HEK293 (cell line): ENCODE measurements around the gene DLGAP4.

Experiments
- CTCF ChIA-PET: fragments of 350-600 bp; formaldehyde crosslinking; extraction: SDS; loops from one replicate; lab custom pipeline; 2021; ENCODE audit warnings: antibody characterized with exemption; lab: Yijun Ruan, JAX
- POLR2A ChIA-PET: fragments of 300-600 bp; formaldehyde crosslinking; extraction: SDS; loops from one replicate; lab custom pipeline; 2020; ENCODE audit warnings: antibody characterized with exemption, inconsistent platforms; lab: Yijun Ruan, JAX
- H3K27ac ChIP-seq: fragments of 200-500 bp; sonication (Bioruptor generic); 2 replicates; pipeline ENCODE4 v1.5.1; 2014; ENCODE audit warnings: low read depth, low read length, control low read depth, inconsistent platforms; ENCODE audit errors: extremely low read depth
- H3K36me3 ChIP-seq, 2 experiments: fragments of 200-500 bp in 1 of 2; sonication (Bioruptor generic) in 1 of 2; 1 replicate in 1 of 2; 2 replicates in 1 of 2; pipeline ENCODE4 v1.5.1; 2014 to 2017; ENCODE audit warnings: inconsistent platforms in 2 of 2, low read length in 2 of 2; ENCODE audit not compliant: control insufficient read depth in 2 of 2, insufficient read depth in 1 of 2
- H3K4me1 ChIP-seq: fragments of 200-500 bp; sonication (Bioruptor generic); 2 replicates; pipeline ENCODE4 v1.5.1; 2014; ENCODE audit warnings: mild to moderate bottlenecking, low read length, inconsistent platforms; ENCODE audit not compliant: control insufficient read depth, insufficient read depth
- H3K4me3 ChIP-seq: 2 replicates; pipeline ENCODE4 v1.5.1; 2011; ENCODE audit warnings: low read depth, mild to moderate bottlenecking, control low read depth, low read length, moderate library complexity
- H3K9me3 ChIP-seq: fragments of 200-500 bp; sonication (Bioruptor generic); 2 replicates; pipeline ENCODE4 v1.5.1; 2014; ENCODE audit warnings: low read depth, low read length, inconsistent platforms; ENCODE audit not compliant: control insufficient read depth, insufficient read depth
- BCL11A ChIP-seq: fragments of 450-650 bp; formaldehyde crosslinking; IDR thresholded peaks from 2 replicates; pipeline ENCODE4 v1.5.1; 2016; ENCODE audit warnings: low read depth, missing biosample characterization, missing genetic modification characterization
- FEZF1 ChIP-seq: fragments of 450-650 bp; formaldehyde crosslinking; IDR thresholded peaks from 2 replicates; pipeline ENCODE4 v1.5.1; 2016; ENCODE audit warnings: missing biosample characterization, missing genetic modification characterization
- GLIS1 ChIP-seq: fragments of 450-650 bp; formaldehyde crosslinking; IDR thresholded peaks from 2 replicates; pipeline ENCODE4 v1.5.1; 2016; ENCODE audit warnings: missing biosample characterization, missing genetic modification characterization
- SCRT2 ChIP-seq: fragments of 450-650 bp; formaldehyde crosslinking; IDR thresholded peaks from 2 replicates; pipeline ENCODE4 v1.5.1; 2016; ENCODE audit warnings: missing biosample characterization, missing genetic modification characterization
- ZEB2 ChIP-seq: fragments of 450-650 bp; formaldehyde crosslinking; IDR thresholded peaks from 2 replicates; pipeline ENCODE4 v1.5.1; 2016; ENCODE audit warnings: missing biosample characterization, missing genetic modification characterization
- ZNF146 ChIP-seq: fragments of 450-650 bp; formaldehyde crosslinking; IDR thresholded peaks from 2 replicates; pipeline ENCODE4 v1.5.1; 2016; ENCODE audit warnings: missing biosample characterization, missing genetic modification characterization
- ZNF155 ChIP-seq: fragments of 450-650 bp; formaldehyde crosslinking; IDR thresholded peaks from 2 replicates; pipeline ENCODE4 v1.5.1; 2016; ENCODE audit warnings: missing biosample characterization, missing genetic modification characterization
- ZNF174 ChIP-seq: fragments of 450-650 bp; formaldehyde crosslinking; IDR thresholded peaks from 2 replicates; pipeline ENCODE4 v1.5.0; 2017; ENCODE audit warnings: missing biosample characterization, mild to moderate bottlenecking, missing genetic modification characterization
- ZNF2 ChIP-seq: fragments of 450-650 bp; formaldehyde crosslinking; IDR thresholded peaks from 2 replicates; pipeline ENCODE4 v1.5.1; 2016; ENCODE audit warnings: missing biosample characterization, missing genetic modification characterization
- TF ChIP-seq, protein P1 (sequence below): fragments of 450-650 bp; formaldehyde crosslinking; optimal IDR thresholded peaks from 2 replicates; pipeline ENCODE3; 2016; ENCODE audit warnings: missing biosample characterization, mild to moderate bottlenecking, missing genetic modification characterization
- TF ChIP-seq, protein P2 (sequence below): fragments of 450-650 bp; formaldehyde crosslinking; IDR thresholded peaks from 2 replicates; pipeline ENCODE4 v1.5.1; 2016; ENCODE audit warnings: missing biosample characterization, missing genetic modification characterization
- TF ChIP-seq, protein P3 (sequence below): fragments of 450-650 bp; formaldehyde crosslinking; IDR thresholded peaks from 2 replicates; pipeline ENCODE4 v1.5.1; 2017; ENCODE audit warnings: missing biosample characterization, missing genetic modification characterization
- TF ChIP-seq, protein P4 (sequence below): IDR thresholded peaks from 2 replicates; pipeline ENCODE4 v1.6.1; 2011; ENCODE audit warnings: mild to moderate bottlenecking, low read depth, low read length, borderline replicate concordance
- TF ChIP-seq, protein P5 (sequence below): fragments of 450-650 bp; IDR thresholded peaks from 2 replicates; pipeline ENCODE4 v1.5.1; 2018; ENCODE audit warnings: missing biosample characterization, mild to moderate bottlenecking, missing genetic modification characterization

Gene DLGAP4

DNA sequence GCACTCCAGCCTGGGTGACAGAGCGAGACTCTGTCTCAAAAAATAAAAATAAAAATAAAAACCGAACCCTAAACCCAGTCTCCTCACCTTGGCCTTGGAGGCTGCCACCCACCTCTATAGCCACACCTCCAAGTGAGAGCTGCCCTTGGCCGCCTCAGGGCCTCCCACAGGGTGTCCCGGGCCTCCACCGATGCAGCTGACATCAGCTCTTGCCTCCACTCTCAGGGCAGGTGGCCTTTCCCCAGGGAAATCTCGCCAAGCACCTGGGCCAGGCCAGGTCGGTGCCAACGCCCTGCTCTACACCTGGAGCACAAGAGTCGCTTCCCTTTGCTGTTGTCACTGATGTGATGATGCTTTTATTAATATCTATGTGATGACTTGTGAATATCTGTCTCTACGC, 226.2 kb downstream of the DLGAP4 start:
- peak; percentile 63 for TF ChIP-seq GLIS1 (tag by site-specific recombination)
- TF ChIP-seq, protein P1, sequence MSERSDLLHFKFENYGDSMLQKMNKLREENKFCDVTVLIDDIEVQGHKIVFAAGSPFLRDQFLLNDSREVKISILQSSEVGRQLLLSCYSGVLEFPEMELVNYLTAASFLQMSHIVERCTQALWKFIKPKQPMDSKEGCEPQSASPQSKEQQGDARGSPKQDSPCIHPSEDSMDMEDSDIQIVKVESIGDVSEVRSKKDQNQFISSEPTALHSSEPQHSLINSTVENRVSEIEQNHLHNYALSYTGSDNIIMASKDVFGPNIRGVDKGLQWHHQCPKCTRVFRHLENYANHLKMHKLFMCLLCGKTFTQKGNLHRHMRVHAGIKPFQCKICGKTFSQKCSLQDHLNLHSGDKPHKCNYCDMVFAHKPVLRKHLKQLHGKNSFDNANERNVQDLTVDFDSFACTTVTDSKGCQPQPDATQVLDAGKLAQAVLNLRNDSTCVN (tag by site-specific recombination) = no peak
- Histone ChIP-seq H3K4me3 (no peak overlapping the region), H3K9me3 (no peaks in the 10 kb centered on the region), H3K27ac (no peak overlapping the region), H3K36me3 (peaks cover 0 to 9% of the 10 kb centered on the region in 2 experiments; a peak in 1 of 3 replicates), H3K4me1 (no peaks in the 10 kb centered on the region)
- POLR2A ChIA-PET = no interaction called here
- CTCF ChIA-PET = interaction anchor here (0.5 kb wide), 1 partner anchor 113 kb away, joined by 3 read pairs; no protein-coding TSS in a partner anchor

DNA sequence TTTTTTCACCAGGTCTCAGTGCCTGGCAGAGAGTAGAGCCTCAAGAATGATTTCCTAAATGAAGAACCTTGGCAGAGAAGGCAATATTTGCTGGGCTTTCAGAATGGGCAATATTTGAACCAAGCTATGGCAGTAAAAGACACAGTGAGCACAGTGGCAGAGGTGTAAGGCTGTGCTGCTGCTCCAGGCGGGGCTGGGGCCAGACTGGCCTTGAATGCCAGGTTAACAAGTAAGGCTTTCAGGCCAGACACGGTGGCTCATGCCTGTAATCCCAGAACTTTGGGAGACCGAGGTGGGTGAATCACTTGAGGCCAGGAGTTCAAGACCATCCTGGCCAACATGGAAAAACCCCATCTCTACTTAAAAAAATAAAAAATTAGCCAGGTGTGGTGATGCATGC, 226.7 kb downstream of the DLGAP4 start:
- H3K4me3 ChIP-seq = no peak overlapping the region
- no peak overlapping the region for H3K27ac ChIP-seq
- no peak for TF ChIP-seq ZEB2 (tag by site-specific recombination)
- no peak for TF ChIP-seq FEZF1 (tag by site-specific recombination)
- TF ChIP-seq, protein P2, sequence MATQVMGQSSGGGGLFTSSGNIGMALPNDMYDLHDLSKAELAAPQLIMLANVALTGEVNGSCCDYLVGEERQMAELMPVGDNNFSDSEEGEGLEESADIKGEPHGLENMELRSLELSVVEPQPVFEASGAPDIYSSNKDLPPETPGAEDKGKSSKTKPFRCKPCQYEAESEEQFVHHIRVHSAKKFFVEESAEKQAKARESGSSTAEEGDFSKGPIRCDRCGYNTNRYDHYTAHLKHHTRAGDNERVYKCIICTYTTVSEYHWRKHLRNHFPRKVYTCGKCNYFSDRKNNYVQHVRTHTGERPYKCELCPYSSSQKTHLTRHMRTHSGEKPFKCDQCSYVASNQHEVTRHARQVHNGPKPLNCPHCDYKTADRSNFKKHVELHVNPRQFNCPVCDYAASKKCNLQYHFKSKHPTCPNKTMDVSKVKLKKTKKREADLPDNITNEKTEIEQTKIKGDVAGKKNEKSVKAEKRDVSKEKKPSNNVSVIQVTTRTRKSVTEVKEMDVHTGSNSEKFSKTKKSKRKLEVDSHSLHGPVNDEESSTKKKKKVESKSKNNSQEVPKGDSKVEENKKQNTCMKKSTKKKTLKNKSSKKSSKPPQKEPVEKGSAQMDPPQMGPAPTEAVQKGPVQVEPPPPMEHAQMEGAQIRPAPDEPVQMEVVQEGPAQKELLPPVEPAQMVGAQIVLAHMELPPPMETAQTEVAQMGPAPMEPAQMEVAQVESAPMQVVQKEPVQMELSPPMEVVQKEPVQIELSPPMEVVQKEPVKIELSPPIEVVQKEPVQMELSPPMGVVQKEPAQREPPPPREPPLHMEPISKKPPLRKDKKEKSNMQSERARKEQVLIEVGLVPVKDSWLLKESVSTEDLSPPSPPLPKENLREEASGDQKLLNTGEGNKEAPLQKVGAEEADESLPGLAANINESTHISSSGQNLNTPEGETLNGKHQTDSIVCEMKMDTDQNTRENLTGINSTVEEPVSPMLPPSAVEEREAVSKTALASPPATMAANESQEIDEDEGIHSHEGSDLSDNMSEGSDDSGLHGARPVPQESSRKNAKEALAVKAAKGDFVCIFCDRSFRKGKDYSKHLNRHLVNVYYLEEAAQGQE (tag by site-specific recombination) = no peak
- peaks cover 0 to 6% of the 10 kb centered on the region in 2 experiments; a peak in 1 of 3 replicates for H3K36me3 ChIP-seq
- no peaks in the 10 kb centered on the region for H3K4me1 ChIP-seq
- CTCF ChIA-PET = interaction anchor here (0.5 kb wide), 1 partner anchor 112 kb away, joined by 3 read pairs; no protein-coding TSS in a partner anchor
- POLR2A ChIA-PET = no interaction called here
- H3K9me3 ChIP-seq = no peaks in the 10 kb centered on the region

DNA sequence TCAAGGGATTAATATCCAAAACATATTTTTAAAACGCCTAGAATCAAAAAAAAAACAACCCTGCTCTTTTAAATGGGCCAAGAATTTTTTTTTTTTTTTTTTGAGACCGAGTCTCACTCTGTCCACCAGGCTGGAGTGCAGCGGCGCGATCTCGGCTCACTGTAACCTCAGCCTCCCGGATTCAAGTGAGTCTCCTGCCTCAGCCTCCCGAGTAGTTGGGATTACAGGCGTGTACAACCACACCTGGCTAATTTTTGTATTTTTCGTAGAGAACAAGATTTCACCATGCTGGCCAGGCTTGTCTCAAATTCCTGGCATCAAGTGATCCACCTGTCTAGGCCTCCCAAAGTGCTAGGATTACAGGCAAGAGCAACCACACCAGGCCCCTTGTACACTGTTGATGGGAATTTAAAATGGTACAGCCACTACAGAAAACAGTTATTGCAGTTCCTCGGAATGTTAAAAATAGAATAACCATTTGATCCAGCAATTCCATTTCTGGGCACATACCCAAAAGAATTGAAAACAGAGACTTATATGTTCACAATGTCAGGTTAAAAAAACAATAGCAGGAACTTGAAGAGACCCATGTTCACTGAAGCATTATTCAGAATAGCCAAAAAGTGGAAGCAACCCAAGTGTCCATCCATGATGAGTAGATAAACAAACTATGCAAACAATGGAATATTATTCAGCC, 232.0 kb downstream of the DLGAP4 start:
- Histone ChIP-seq H3K4me3 (no peak overlapping the region), H3K4me1 (no peaks in the 10 kb centered on the region; the same call in 1 of the 2 replicates), H3K9me3 (no peaks in the 10 kb centered on the region)
- POLR2A ChIA-PET = interaction anchor here (0.7 kb wide), 1 partner anchor 61 kb away, joined by 6 read pairs; no protein-coding TSS in a partner anchor
- no peak for TF ChIP-seq ZNF155 (tag by site-specific recombination)
- TF ChIP-seq, protein P3, sequence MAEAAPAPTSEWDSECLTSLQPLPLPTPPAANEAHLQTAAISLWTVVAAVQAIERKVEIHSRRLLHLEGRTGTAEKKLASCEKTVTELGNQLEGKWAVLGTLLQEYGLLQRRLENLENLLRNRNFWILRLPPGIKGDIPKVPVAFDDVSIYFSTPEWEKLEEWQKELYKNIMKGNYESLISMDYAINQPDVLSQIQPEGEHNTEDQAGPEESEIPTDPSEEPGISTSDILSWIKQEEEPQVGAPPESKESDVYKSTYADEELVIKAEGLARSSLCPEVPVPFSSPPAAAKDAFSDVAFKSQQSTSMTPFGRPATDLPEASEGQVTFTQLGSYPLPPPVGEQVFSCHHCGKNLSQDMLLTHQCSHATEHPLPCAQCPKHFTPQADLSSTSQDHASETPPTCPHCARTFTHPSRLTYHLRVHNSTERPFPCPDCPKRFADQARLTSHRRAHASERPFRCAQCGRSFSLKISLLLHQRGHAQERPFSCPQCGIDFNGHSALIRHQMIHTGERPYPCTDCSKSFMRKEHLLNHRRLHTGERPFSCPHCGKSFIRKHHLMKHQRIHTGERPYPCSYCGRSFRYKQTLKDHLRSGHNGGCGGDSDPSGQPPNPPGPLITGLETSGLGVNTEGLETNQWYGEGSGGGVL (tag by site-specific recombination) = no peak
- no peak for TF ChIP-seq ZNF2
- TF ChIP-seq, protein P4, sequence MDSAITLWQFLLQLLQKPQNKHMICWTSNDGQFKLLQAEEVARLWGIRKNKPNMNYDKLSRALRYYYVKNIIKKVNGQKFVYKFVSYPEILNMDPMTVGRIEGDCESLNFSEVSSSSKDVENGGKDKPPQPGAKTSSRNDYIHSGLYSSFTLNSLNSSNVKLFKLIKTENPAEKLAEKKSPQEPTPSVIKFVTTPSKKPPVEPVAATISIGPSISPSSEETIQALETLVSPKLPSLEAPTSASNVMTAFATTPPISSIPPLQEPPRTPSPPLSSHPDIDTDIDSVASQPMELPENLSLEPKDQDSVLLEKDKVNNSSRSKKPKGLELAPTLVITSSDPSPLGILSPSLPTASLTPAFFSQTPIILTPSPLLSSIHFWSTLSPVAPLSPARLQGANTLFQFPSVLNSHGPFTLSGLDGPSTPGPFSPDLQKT = no peak
- TF ChIP-seq, protein P5, sequence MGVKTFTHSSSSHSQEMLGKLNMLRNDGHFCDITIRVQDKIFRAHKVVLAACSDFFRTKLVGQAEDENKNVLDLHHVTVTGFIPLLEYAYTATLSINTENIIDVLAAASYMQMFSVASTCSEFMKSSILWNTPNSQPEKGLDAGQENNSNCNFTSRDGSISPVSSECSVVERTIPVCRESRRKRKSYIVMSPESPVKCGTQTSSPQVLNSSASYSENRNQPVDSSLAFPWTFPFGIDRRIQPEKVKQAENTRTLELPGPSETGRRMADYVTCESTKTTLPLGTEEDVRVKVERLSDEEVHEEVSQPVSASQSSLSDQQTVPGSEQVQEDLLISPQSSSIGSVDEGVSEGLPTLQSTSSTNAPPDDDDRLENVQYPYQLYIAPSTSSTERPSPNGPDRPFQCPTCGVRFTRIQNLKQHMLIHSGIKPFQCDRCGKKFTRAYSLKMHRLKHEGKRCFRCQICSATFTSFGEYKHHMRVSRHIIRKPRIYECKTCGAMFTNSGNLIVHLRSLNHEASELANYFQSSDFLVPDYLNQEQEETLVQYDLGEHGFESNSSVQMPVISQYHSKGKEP (tag by site-specific recombination) = no peak
- no peak for TF ChIP-seq ZNF174 (tag by site-specific recombination)
- TF ChIP-seq SCRT2 (tag by site-specific recombination) = no peak
- TF ChIP-seq ZNF146 (tag by site-specific recombination) = peak; percentile 72; the same call in 1 of the 2 replicates
- no peak for TF ChIP-seq BCL11A
- TF ChIP-seq, all 188 proteins: peak for 1
- H3K27ac ChIP-seq = no peak overlapping the region
- H3K36me3 ChIP-seq = no peaks in the 10 kb centered on the region
- CTCF ChIA-PET = interaction anchor here (0.6 to 0.9 kb wide), 3 partner anchors 52 to 181 kb away, joined by 3 to 5 read pairs (median 4); no protein-coding TSS in a partner anchor
